NOMO-1 treated with dmso at 0.1 percent for 144 hours (cell line): ENCODE results near the gene ZNF90.
"Not testable (repeated sequence)": the region's sequence is repeated elsewhere in the genome, so short reads cannot be mapped to it uniquely, and the experiment has no call there.

Experiments used
- DNase-seq: peaks from one replicate; lab custom pipeline; 2025; ENCODE audit not compliant: unreplicated experiment; lab: John Stamatoyannopoulos, UW

The ZNF90 gene

DNA sequence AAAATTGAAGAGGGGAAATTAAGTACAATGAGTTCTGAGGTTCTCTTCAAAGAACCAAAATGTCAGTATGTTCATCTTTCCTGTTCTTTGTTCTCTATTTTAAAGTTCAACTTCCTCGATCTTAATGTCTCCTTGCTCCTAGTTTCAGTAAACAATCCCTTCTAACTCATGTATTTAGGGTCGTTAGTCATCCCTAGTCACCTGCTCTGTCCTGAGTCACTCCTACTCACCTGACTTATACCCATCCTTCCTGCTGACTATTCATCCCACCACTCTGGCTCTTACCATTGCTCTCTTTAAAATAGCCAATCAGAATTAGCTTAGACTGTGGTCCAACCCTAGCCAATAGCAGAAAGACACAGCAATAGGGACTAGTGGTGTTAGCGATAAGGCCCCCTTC lies 24.3 kb downstream of the ZNF90 start:
- DNase-seq, result no peak

DNA sequence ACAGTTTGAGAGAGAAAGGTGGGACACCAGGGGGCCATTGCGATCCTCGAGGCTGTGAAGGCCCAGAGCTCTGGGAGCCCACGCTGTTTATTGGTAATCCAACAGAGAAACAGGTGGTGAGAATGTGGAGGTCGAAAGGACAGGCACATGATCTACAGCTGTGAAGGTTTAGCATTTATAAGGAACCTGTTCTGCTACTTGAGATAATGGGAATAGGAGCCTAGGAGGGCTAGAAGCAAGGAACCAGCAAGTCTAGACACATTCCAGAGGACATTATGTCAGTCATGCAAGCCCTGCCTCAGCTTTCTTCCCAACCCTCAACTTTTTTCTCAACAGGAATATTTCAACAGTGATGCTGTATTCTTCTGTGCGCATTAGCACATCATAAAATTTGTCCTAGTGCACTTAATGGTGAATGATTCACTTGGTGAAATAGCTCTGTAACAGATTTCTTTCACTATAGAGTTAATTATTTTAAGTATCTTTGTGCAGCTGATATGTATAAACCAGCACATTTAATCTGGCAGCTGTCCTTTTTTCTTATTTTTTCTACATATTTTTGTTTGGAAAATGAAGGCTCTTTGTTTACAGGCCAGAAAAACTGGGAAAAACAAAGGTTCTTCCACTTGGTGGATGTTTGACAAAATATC lies 25.4 kb downstream of the ZNF90 start:
- DNase-seq, result no peak

GRCh38 chr19:20107301-20107700 lies 29.5 kb downstream of the ZNF90 start:
- no peak for DNase-seq

DNA sequence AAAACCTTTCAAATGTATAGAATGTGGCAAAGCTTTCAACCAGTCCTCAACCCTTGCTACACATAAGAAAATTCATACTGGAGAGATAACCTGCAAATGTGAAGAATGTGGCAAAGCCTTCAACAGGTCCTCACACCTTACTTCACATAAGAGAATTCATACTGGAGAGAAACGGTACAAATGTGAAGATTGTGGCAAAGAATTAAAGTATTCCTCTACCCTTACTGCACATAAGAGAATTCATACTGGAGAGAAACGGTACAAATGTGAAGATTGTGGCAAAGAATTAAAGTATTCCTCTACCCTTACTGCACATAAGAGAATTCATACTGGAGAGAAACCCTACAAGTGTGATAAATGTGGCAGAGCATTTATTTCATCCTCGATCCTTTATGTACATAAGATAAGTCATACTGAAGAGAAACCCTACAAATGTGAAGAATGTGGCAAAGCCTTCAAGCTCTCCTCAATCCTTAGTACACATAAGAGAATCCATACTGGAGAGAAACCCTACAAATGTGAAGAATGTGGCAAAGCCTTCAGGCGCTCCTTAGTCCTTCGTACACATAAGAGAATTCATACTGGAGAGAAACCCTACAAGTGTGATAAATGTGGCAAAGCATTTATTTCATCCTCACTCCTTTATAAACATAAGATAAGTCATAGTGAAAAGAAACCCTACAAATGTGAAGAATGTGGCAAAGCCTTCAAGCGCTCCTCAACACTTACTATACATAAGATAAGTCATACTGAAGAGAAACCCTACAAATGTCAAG lies 40.5 kb downstream of the ZNF90 start:
- not testable (repeated sequence) for DNase-seq

DNA sequence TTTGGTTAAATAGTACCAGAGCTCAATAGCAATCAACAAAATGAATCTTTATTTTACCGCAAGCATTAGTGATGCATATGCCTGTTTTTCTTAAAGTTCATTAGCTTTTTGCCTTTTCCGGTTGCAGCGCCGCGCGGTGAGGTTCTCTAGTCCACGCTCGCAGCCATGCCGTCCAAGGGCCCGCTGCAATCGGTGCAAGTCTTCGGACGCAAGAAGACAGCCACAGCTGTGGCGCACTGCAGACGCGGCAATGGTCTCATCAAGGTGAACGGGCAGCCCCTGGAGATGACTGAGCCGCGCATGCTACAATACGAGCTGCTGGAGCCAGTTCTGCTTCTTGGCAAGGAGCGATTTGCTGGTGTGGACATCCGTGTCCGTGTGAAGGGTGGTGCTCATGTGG lies 47.1 kb downstream of the ZNF90 start:
- DNase-seq, result no peak

DNA sequence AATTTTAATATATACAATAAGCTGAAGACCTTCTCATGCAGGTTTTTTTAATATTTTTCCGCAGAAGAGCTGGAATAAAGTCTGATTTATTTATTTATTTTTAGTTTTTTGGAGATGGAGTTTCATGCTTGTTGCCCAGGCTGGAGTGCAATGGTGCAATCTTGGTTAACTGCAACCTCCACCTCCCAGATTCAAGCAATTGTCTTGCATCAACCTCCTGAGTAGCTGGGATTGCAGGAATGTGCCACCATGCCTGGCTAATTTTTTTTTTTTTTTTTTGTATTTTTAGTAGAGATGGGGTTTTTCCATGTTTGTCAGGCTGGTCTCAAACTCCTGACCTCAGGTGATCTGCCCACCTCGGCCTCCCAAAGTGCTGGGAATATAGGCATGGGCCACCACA lies 55.1 kb downstream of the ZNF90 start:
- DNase-seq, result not testable (repeated sequence)

DNA sequence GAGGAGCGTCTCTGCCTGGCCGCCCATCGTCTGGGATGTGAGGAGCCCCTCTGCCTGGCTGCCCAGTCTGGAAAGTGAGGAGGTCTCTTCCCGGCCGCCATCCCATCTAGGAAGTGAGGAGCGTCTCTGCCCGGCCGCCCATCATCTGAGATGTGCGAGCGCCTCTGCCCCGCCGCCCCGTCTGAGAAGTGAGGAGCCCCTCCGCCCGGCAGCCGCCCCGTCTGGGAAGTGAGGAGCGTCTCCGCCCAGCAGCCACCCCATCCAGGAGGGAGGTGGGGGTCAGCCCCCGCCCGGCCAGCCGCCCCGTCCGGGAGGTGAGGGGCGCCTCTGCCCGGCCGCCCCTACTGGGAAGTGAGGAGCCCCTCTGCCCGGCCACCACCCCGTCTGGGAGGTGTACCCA lies 59.9 kb downstream of the ZNF90 start:
- DNase-seq, result not testable (repeated sequence)

GRCh38 chr19:20151617-20152145 lies 73.9 kb downstream of the ZNF90 start:
- DNase-seq, result no peak

GRCh38 chr19:20152506-20152905 lies 74.7 kb downstream of the ZNF90 start:
- not testable (repeated sequence) for DNase-seq

DNA sequence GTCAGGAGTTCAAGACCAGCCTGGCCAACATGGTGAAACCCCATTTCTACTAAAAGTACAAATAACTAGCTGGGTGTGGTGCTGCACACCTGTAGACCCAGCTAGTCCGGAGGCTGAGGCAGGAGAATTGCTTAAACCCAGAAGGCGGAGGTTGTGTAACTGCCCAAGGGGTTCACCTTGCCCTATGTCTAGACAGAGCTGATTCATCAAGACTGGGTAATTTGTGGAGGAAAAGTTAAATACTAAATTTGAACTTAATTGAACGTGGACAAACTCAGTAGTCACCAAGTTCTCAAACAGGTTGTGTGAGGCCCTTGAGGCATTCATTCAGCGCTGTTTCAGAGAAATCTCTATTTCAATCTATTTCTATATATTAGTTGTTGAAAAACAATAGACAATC lies 75.5 kb downstream of the ZNF90 start:
- DNase-seq, result no peak

DNA sequence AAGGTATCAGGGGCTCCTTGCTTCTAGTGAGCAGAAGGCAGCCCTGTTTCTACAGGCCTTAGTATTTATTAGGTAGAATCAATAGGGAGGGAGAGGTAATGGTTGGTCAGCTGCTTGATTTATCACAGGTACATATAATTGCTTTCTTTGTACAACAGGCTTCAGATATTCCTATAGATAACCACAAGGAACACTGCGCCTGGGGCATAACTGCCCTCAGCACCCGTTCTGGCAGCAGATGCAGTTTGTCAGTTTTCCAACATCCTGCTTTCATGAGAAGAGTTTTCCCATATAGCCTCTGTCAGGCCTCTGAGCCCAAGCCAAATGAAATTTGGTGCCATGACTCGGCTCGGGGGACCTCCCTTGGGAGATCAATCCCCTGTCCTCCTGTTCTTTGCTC lies 76.8 kb downstream of the ZNF90 start:
- no peak for DNase-seq

DNA sequence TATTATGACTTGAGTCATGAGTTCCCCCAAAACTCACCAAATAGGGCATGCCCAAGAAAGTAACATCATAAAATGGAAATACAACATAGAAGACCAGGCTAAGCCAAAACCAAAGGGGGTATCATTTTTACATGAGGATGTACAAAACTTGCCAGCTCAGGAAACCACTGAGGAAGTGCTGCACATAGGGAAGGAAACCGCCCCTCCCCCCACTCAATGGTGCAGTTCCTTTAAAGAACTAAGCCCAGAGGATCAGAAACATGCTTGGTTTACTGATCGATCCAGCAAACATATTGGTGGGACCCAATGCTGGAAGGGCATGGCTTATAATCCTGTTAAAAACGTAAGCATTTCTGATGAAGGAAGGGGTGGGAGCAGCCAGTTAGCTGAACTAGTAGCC lies 85.0 kb downstream of the ZNF90 start:
- DNase-seq, result no peak

DNA sequence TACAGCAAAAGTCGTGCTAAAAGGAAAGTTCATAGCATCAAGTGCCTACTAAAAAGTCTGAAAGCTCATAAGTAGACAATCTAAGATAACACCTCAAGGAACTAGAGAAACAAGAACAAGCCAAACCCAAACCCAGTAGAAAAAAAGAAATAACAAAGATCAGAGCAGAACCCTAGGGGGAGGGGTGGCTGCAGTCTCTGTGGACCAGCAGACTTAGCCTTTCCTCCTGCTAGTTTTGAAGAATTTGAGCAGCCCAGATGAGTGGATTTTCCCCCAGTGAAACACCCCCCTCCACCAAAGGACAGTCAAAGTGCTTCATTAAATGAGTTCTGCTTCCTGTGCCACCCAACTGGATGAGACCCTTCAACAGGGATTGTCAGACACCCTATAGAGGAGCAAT lies 86.7 kb downstream of the ZNF90 start:
- no peak for DNase-seq

DNA sequence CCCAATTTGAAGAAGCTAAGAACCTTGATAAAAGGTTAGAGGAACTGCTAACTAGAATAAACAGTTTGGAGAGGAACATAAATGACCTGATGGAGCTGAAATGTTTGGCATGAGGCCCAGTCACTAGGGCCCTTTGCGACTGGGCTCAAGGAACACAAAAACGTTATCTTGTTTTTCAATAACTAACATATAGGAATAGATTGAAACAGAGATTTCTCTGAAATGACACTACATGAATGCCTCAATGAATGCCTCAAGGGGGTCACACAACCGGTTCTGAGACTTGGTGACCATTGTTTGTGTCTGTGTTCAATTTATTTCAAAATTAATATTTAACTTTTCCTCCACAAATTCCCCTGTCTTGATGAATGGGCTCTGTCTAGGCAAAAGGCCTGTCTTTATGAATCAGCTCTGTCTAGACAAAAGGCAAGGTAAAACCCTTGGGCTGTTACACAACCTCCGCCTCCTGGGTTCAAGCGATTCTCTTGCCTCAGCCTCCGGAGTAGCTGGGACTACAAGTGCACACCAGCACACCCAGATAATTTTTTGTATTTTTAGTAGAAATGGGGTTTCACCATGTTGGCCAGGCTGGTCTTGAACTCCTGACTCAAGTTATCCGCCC lies 88.3 kb downstream of the ZNF90 start:
- DNase-seq, result no peak

DNA sequence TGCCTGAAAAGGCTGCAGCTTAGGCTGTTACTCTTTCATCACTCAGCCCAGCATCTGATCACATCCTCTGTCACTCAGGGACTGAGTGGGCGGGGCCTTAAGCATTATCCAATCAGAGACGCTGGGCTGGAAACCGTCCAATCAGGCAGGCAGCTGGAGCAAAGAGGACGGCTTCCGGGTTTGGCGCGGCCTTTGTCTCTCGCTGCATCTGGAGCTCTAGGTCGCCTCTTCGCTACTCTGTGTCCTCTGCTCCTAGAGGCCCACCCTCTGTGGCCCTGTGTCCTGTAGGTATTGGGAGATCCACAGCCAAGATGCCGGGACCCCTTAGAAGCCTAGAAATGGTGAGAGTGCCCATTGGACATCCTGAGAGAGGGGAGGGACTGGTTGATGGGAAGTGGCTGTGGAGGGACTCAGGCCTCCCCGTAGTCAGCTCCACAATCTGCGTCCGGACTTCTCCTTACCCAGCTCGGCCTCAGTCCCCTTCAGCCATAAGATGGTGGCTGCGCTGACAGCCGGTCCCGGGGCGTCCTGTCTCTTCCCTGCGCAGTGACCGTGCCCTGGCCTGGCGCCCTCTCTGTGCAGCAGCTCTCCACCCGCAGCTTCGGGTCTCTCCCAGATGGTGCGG lies 89.3 kb downstream of the ZNF90 start, which contains the start of gene ZNF486:
Gene ZNF486, plus strand, starts transcription at position 195 of the 625 bp plus-strand sequence. Its CDS starts 117 bp downstream, at position 312.
- DNase-seq, result no peak

- DNase-seq, result no peak
Measured at GRCh38 chr19:20167651-20168122, 89.9 kb downstream of the ZNF90 start.
